Head of caudate nucleus (tissue), 42 donors: ENCODE results near the gene TNFAIP6.
"Not testable (repeated sequence)": the region's sequence is repeated elsewhere in the genome, so short reads cannot be mapped to it uniquely, and the experiment has no call there.

Source experiments
- DNase-seq, 42 donors: peaks; one replicate each; pipeline versions ENCODE4 v3.0.0 to v3.0.0-alpha.2; 2020 to 2021; ENCODE audit warnings: mixed read lengths in 7 of 42
- intact Hi-C: fragments of 100-400 bp; cut with DNase I; formaldehyde crosslinking; loops from one replicate; pipeline ENCODE4 v1.15.0; 2022

Gene TNFAIP6

GRCh38 chr2:151408788-151409600 is 51.6 kb downstream of the TNFAIP6 start:
- intact Hi-C loops = no loop called here
- peak in 2 of 42 donors; percentile 11 to 23 for DNase-seq

GRCh38 chr2:151409601-151410484 is 52.5 kb downstream of the TNFAIP6 start, which contains the start of gene RIF1:
RIF1 (plus strand) TSS chr2:151409902; CDS start chr2:151410424, 522 bp downstream.
- intact Hi-C loops = loop anchor here (10.0 kb wide), 1 partner anchor 125 kb away; the partner anchor contains the start of gene NMI
- DNase-seq = peak; percentile 77 to 96 (median 89)

- DNase-seq = peak in 38 of 42 donors; percentile 8 to 59 (median 34)
- intact Hi-C loops = loop anchor here (10.0 kb wide), 1 partner anchor 126 kb away; the partner anchor contains the start of gene NMI
Measured at GRCh38 chr2:151410485-151410834, 53.1 kb downstream of the TNFAIP6 start.

GRCh38 chr2:151417650-151418049 is 60.3 kb downstream of the TNFAIP6 start:
- DNase-seq = no peak
- intact Hi-C loops = loop anchor here (10.0 kb wide), 1 partner anchor 133 kb away; the partner anchor contains the start of gene NMI

- DNase-seq, intact Hi-C loops: not testable (repeated sequence)
Measured at GRCh38 chr2:151421681-151422080, 64.3 kb downstream of the TNFAIP6 start.

GRCh38 chr2:151422917-151423439 is 65.6 kb downstream of the TNFAIP6 start:
- intact Hi-C loops = no loop called here
- no peak for DNase-seq

- intact Hi-C loops = no loop called here
- DNase-seq = no peak
Measured at GRCh38 chr2:151423760-151424159, 66.4 kb downstream of the TNFAIP6 start.
